Brain microvascular endothelial cell (primary cell): ENCODE data around the gene C19orf73.
A peak's percentile ranks its signal among the peaks of the same experiment; 100 is the strongest.

Experiments
- DNase-seq: peaks from one replicate; pipeline ENCODE4 v3.0.0-alpha.2; 2020
- H3K27ac ChIP-seq: fragments of 250-450 bp; sonication (Bioruptor Pico); 2 replicates; pipeline ENCODE4 v1.5.1; 2020; ENCODE audit warnings: mild to moderate bottlenecking, moderate library complexity
- H3K27me3 ChIP-seq: fragments of 250-450 bp; sonication (Bioruptor Pico); replicated peaks from 2 replicates; pipeline ENCODE4 v1.5.1; 2020; ENCODE audit warnings: mild to moderate bottlenecking
- H3K36me3 ChIP-seq: fragments of 250-450 bp; sonication (Bioruptor Pico); replicated peaks from 2 replicates; pipeline ENCODE4 v1.5.1; 2020; ENCODE audit warnings: mild to moderate bottlenecking
- H3K4me3 ChIP-seq: 2 replicates; pipeline ENCODE4 v1.5.1; 2011; ENCODE audit warnings: low read depth, mild to moderate bottlenecking, control low read depth, low read length, moderate library complexity
- CTCF ChIP-seq: IDR thresholded peaks from 2 replicates; pipeline ENCODE4 v1.5.1; 2011; ENCODE audit warnings: low read depth, mild to moderate bottlenecking, moderate library complexity, low read length, control low read depth, inconsistent platforms; ENCODE audit errors: missing control alignments
- in situ Hi-C: cut with HindIII; loops from 2 replicates; pipeline ENCODE4 v1.10.0; 2017; ENCODE audit warnings: low sequenced_read_pairs, low pct_ligation_motif_present

The C19orf73 gene, protein sequence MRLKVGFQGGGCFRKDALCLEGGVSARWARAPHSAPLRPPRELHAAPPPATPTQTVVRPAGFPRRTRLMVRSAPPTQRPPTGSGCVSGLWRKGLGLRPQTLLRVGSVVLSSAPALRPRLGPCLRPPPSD

DNA sequence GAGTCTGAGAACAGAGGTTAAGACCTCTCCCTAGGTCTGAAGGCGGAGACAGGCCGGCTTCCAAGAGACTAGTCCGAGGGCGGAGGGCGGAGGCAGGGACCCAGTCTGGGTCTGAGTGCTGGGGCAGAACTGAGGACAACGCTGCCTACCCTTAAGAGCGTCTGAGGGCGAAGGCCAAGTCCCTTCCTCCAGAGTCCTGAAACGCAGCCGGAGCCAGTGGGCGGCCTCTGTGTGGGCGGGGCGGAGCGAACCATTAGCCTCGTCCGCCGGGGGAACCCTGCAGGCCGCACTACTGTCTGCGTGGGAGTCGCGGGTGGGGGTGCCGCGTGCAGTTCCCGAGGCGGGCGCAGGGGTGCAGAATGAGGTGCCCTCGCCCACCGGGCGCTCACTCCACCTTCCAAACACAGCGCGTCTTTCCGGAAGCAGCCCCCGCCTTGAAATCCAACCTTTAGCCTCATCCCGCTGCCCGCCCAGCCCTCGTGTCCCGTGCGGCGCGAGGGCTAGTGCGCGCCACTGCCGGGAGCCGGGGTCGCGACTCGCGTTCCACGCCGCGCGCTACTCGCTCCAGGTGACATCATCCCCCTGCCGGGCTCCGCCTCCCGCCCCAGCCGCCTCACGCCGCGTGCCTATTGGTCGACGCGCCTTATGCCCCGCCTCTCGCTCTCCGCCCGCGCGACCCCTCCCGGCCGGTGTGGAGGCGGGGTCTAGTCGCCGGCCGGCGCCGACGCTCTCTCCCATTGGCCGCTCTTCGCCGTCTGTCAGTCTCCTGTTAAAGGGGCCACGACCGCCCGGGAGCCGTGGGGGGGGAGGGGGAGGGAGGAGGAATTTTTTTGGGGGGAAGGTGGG, at the start of gene C19orf73:
TSS of gene C19orf73 (minus strand) at position 579 of the 846 bp plus-strand sequence. CDS start at position 458, 121 bp downstream.
- in situ Hi-C loops = no loop called here
- DNase-seq = peak; percentile 81
- peak within 1 kb of the TSS; percentile 73 for H3K27ac ChIP-seq
- peak within 1 kb of the TSS; percentile 68 for H3K4me3 ChIP-seq
- H3K27me3 ChIP-seq = no peaks in the 10 kb centered on the region
- no peaks in the 10 kb centered on the region for H3K36me3 ChIP-seq
- no peak for TF ChIP-seq CTCF

- in situ Hi-C loops = no loop called here
- no peaks in the 10 kb centered on the region for H3K27me3 ChIP-seq
- no peak overlapping the region for H3K4me3 ChIP-seq
- peaks cover 34% of the 10 kb centered on the region for H3K36me3 ChIP-seq
- no peak overlapping the region for H3K27ac ChIP-seq
- TF ChIP-seq CTCF = no peak
- DNase-seq = no peak
These were observed 49.5 kb upstream of the C19orf73 start for GRCh38 chr19:49168421-49168820.

DNA sequence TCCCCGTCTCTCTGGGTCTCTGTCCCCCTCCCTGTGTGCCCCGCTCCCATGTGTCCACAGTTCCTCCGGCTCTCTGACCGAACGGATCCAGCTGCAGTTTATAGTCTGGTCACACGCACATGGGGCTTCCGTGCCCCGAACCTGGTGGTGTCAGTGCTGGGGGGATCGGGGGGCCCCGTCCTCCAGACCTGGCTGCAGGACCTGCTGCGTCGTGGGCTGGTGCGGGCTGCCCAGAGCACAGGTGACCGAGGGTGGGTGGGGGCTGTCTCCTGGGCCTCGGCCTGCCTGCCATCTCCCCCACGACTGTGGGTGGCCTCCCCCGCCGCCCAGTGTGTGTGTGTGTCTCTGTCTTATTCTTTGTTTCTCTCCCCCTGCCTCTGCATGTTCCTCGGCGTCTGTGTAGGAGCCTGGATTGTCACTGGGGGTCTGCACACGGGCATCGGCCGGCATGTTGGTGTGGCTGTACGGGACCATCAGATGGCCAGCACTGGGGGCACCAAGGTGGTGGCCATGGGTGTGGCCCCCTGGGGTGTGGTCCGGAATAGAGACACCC, 49.0 kb upstream of the C19orf73 start:
- H3K36me3 ChIP-seq = peaks cover 32% of the 10 kb centered on the region
- H3K4me3 ChIP-seq = no peak overlapping the region
- H3K27me3 ChIP-seq = no peaks in the 10 kb centered on the region
- no peak for DNase-seq
- no peak for TF ChIP-seq CTCF
- in situ Hi-C loops = no loop called here
- no peak overlapping the region for H3K27ac ChIP-seq

GRCh38 chr19:49165865-49166301, 46.9 kb upstream of the C19orf73 start:
- DNase-seq = no peak
- in situ Hi-C loops = no loop called here
- TF ChIP-seq CTCF = peak; percentile 32
- Histone ChIP-seq H3K4me3 (no peak overlapping the region), H3K36me3 (peaks cover 19% of the 10 kb centered on the region), H3K27ac (no peak overlapping the region), H3K27me3 (no peaks in the 10 kb centered on the region)

DNA sequence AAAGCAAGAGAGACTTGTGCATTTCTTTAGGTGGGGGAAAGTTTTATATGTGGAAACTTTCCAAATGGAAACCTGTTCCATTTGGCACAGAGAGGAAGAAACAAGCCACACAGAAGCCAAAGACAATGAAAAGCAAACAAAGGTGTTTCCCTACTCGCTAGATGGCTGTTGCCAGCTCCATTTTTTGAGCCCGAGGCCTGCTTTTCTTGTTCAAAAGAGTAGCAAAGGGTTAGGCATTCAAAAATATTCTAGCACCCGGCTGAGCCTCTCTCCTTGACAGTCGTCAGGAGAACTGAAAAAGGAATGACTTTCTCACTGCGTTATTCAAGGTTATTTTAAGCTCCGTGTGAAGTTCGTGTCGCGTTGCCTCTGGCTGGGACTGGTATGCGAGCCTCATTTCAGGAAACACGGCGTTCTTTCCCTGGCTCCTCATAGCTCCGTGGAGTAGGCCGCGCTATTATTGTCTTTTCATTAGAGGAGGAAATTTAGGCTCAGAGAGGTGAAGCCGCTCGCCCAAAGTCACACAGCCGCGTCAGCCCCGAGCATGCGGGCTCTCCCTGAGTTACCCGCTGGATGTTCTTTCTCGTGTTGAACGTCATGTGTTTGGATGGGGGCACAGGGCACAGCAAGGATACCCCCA, 46.3 kb upstream of the C19orf73 start:
- H3K27me3 ChIP-seq = no peaks in the 10 kb centered on the region
- no peak for TF ChIP-seq CTCF
- no peak overlapping the region for H3K4me3 ChIP-seq
- in situ Hi-C loops = no loop called here
- no peak overlapping the region for H3K27ac ChIP-seq
- peak; percentile 25 for DNase-seq
- H3K36me3 ChIP-seq = peaks cover 13% of the 10 kb centered on the region
